GM18499 (cell line): Measurements from ENCODE around the gene EXOC4.

ENCODE experiments used
- ATAC-seq: cut with Tn5 transposase; IDR thresholded peaks from one replicate; pipeline ENCODE4 v1.9.1; 2021; ENCODE audit warnings: moderate number of reproducible peaks; ENCODE audit not compliant: insufficient read depth, unreplicated experiment

The EXOC4 gene

GRCh38 chr7:133797818-133798520, 545.1 kb downstream of the EXOC4 start:
- ATAC-seq: no peak

GRCh38 chr7:133801341-133801740, 548.5 kb downstream of the EXOC4 start:
- ATAC-seq: no peak

GRCh38 chr7:133804127-133804526, 551.2 kb downstream of the EXOC4 start:
- ATAC-seq: no peak

GRCh38 chr7:133805426-133805825, 552.5 kb downstream of the EXOC4 start:
- ATAC-seq: no peak

GRCh38 chr7:133807624-133808492, 555.0 kb downstream of the EXOC4 start:
- ATAC-seq: no peak

- no peak for ATAC-seq
Measured at GRCh38 chr7:133808493-133808866, 555.6 kb downstream of the EXOC4 start.

GRCh38 chr7:133812877-133813276, 560.0 kb downstream of the EXOC4 start:
- no peak for ATAC-seq

GRCh38 chr7:133815611-133816210, 562.8 kb downstream of the EXOC4 start:
- no peak for ATAC-seq

GRCh38 chr7:133819695-133820094, 566.8 kb downstream of the EXOC4 start:
- ATAC-seq: no peak

GRCh38 chr7:133820584-133820983, 567.7 kb downstream of the EXOC4 start:
- ATAC-seq: no peak

GRCh38 chr7:133821171-133821570, 568.3 kb downstream of the EXOC4 start:
- ATAC-seq: no peak

- no peak for ATAC-seq
Measured at GRCh38 chr7:133822001-133822641, 569.2 kb downstream of the EXOC4 start.

- no peak for ATAC-seq
Measured at GRCh38 chr7:133822868-133823552, 570.1 kb downstream of the EXOC4 start.

GRCh38 chr7:133824132-133824531, 571.3 kb downstream of the EXOC4 start:
- ATAC-seq: no peak

GRCh38 chr7:133827707-133828623, 575.1 kb downstream of the EXOC4 start:
- no peak for ATAC-seq

GRCh38 chr7:133828906-133829305, 576.0 kb downstream of the EXOC4 start:
- ATAC-seq: no peak

GRCh38 chr7:133829336-133829897, 576.5 kb downstream of the EXOC4 start:
- no peak for ATAC-seq

- ATAC-seq: no peak
Measured at GRCh38 chr7:133830081-133830480, 577.2 kb downstream of the EXOC4 start.

- ATAC-seq: no peak
Measured at GRCh38 chr7:133836666-133837065, 583.8 kb downstream of the EXOC4 start.
